T47D (cell line): ENCODE data around the gene BCAS3.
A peak's percentile ranks its signal among the peaks of the same experiment; 100 is the strongest.

ENCODE experiments used
- DNase-seq, 2 experiments: peaks; one replicate each; pipeline versions ENCODE4 v3.0.0 to v3.0.0-alpha.2; 2011 to 2012; ENCODE audit warnings: low read depth in 1 of 2, low spot score in 1 of 2
- JUND ChIP-seq: IDR thresholded peaks from 2 replicates; pipeline ENCODE4 v1.6.1; 2012; ENCODE audit warnings: low read depth
- in situ Hi-C: cut with HindIII; loops from 2 replicates; pipeline ENCODE4 v1.10.0; 2016; ENCODE audit warnings: low sequenced_read_pairs, low pct_unique_long_range_greater_than_20kb

BCAS3 gene

GRCh38 chr17:61389670-61390478, 712.2 kb downstream of the BCAS3 start:
- no peak for TF ChIP-seq JUND
- in situ Hi-C loops = no loop called here
- DNase-seq = peak; percentile 53 to 74

- in situ Hi-C loops = no loop called here
- TF ChIP-seq JUND = no peak
- DNase-seq = no peak
Observed at GRCh38 chr17:61390479-61390791, 712.8 kb downstream of the BCAS3 start.

GRCh38 chr17:61391595-61392291, 714.1 kb downstream of the BCAS3 start:
- in situ Hi-C loops = no loop called here
- TF ChIP-seq JUND = no peak
- no peak for DNase-seq

- TF ChIP-seq JUND = no peak
- in situ Hi-C loops = no loop called here
- no peak for DNase-seq
Observed at GRCh38 chr17:61392679-61393078, 715.0 kb downstream of the BCAS3 start.

- in situ Hi-C loops = no loop called here
- peak; percentile 60 to 75 for DNase-seq
- TF ChIP-seq JUND = no peak
Observed at GRCh38 chr17:61393550-61393903, 715.9 kb downstream of the BCAS3 start.

GRCh38 chr17:61393904-61394629, 716.4 kb downstream of the BCAS3 start:
- TF ChIP-seq JUND = no peak
- in situ Hi-C loops = no loop called here
- DNase-seq = no peak

GRCh38 chr17:61394630-61395408, 717.2 kb downstream of the BCAS3 start:
- no peak for TF ChIP-seq JUND
- no peak for DNase-seq
- in situ Hi-C loops = no loop called here

- DNase-seq = no peak
- TF ChIP-seq JUND = no peak
- in situ Hi-C loops = no loop called here
Observed at GRCh38 chr17:61395409-61395982, 717.8 kb downstream of the BCAS3 start.

GRCh38 chr17:61395983-61396585, 718.4 kb downstream of the BCAS3 start:
- in situ Hi-C loops = no loop called here
- no peak for DNase-seq
- no peak for TF ChIP-seq JUND

- in situ Hi-C loops = no loop called here
- TF ChIP-seq JUND = no peak
- DNase-seq = no peak
Observed at GRCh38 chr17:61396586-61397085, 719.0 kb downstream of the BCAS3 start.

GRCh38 chr17:61397086-61397842, 719.6 kb downstream of the BCAS3 start:
- TF ChIP-seq JUND = no peak
- DNase-seq = no peak
- in situ Hi-C loops = no loop called here

- in situ Hi-C loops = no loop called here
- DNase-seq = peak in 1 of 2 experiments; percentile 86
- TF ChIP-seq JUND = no peak
Observed at GRCh38 chr17:61398721-61399130, 721.1 kb downstream of the BCAS3 start.
